ENCODE data around the gene SLC35A1. TPM values are rescaled to one million over a fixed set of nuclear protein-coding genes. Genes with fewer than 3 reads are reported as not detected.

The SLC35A1 gene
- total RNA-seq, 2 donors from 2014 or later = 10.3 to 11.6 TPM

DNA sequence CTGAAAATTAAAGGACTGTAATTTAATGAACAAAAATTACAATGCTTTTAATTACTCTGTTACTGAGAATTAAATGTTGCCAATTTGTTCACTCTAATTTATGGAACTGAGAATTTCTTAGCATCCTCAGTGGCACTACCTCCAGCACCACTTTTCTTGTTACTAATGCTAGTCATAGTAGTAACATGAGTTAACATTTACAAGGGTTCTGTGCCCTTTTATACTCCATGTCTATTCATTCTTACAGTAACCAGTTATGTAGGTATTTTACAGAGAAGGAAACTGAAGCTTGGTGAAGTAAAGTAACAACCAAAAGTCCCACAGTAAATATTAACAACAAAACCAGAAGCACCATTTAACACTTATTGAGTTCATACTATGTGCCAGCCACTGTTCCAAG is 82.7 kb downstream of the SLC35A1 start:
- H3K36me3 ChIP-seq = peaks cover 8% of the 10 kb centered on the region
- no peak for DNase-seq (ENCODE audit: low spot score)
- H3K4me3 ChIP-seq = no peak overlapping the region
- H3K9me3 ChIP-seq = no peaks in the 10 kb centered on the region
- TF ChIP-seq CTCF (IDR thresholded peaks at IDR 0.05) = no peak
- no peaks in the 10 kb centered on the region for H3K4me1 ChIP-seq
- H3K27ac ChIP-seq = no peak overlapping the region
- no peaks in the 10 kb centered on the region for H3K27me3 ChIP-seq

GRCh38 chr6:87558446-87558845 is 85.7 kb downstream of the SLC35A1 start:
- Histone ChIP-seq H3K27ac (no peak overlapping the region), H3K9me3 (no peaks in the 10 kb centered on the region), H3K36me3 (peaks cover 25% of the 10 kb centered on the region), H3K27me3 (no peaks in the 10 kb centered on the region), H3K4me3 (no peak overlapping the region), H3K4me1 (no peaks in the 10 kb centered on the region)
- no peak for DNase-seq (ENCODE audit: low spot score)
- TF ChIP-seq CTCF (IDR thresholded peaks at IDR 0.05) = no peak

GRCh38 chr6:87561017-87561416 is 88.2 kb downstream of the SLC35A1 start:
- Histone ChIP-seq H3K27ac (no peak overlapping the region), H3K4me3 (no peak overlapping the region), H3K36me3 (peaks cover 30% of the 10 kb centered on the region), H3K9me3 (no peaks in the 10 kb centered on the region), H3K27me3 (no peaks in the 10 kb centered on the region), H3K4me1 (no peaks in the 10 kb centered on the region)
- TF ChIP-seq CTCF (IDR thresholded peaks at IDR 0.05) = no peak
- DNase-seq (ENCODE audit: low spot score) = no peak

Other genes starting within 250 kb of the SLC35A1 start
- 10 to 100 TPM in 1 of 2 donors, 1 to 10 TPM in 1; 8.0 to 12.1 TPM for gene SMIM8, start 150.4 kb upstream of the SLC35A1 start, total RNA-seq
- not detected for gene GJB7, start 143.7 kb upstream of the SLC35A1 start, total RNA-seq
- gene C6orf163, start 128.2 kb upstream of the SLC35A1 start, total RNA-seq = 1 to 10 TPM; 1.5 TPM
- under 1 TPM; 0.26 to 0.39 TPM for gene CFAP206, start 65.0 kb upstream of the SLC35A1 start, total RNA-seq
- gene RARS2, start 117.0 kb downstream of the SLC35A1 start, total RNA-seq = 10 to 100 TPM; 12.9 to 16.3 TPM
- 10 to 100 TPM; 14.5 to 21.4 TPM for gene ORC3, start 117.2 kb downstream of the SLC35A1 start, total RNA-seq
- 10 to 100 TPM; 27.2 to 29.4 TPM for gene AKIRIN2, start 229.3 kb downstream of the SLC35A1 start, total RNA-seq